OCI-LY3 (cell line): Measurements from ENCODE around the gene RHOT2.
"Not testable (repeated sequence)": the region's sequence is repeated elsewhere in the genome, so short reads cannot be mapped to it uniquely, and the experiment has no call there.

Source experiments
- H2AFZ ChIP-seq: fragments of 200-600, 300-600 bp; shearing (Covaris generic); 2 replicates; pipeline ENCODE4 v1.6.0; 2014; ENCODE audit warnings: antibody characterized with exemption, low read depth, low read length
- H3K27ac ChIP-seq: fragments of 200-600, 300-600 bp; sonication (generic); 2 replicates; pipeline ENCODE4 v1.5.1; 2014; ENCODE audit warnings: mild to moderate bottlenecking, low read length, moderate library complexity, mixed read lengths
- H3K27me3 ChIP-seq: fragments of 200-600, 300-600 bp; sonication (generic); 2 replicates; pipeline ENCODE4 v1.6.1; 2014; ENCODE audit warnings: low read depth, low read length, mixed read lengths
- H3K36me3 ChIP-seq: fragments of 200-600, 300-600 bp; sonication (generic); replicated peaks from 2 replicates; pipeline ENCODE3; 2014; ENCODE audit warnings: low read depth, low read length, mixed read lengths
- H3K4me1 ChIP-seq: fragments of 300-600, 200-600 bp; sonication (generic); 2 replicates; pipeline ENCODE4 v1.6.1; 2014; ENCODE audit warnings: low read length, mixed read lengths
- H3K4me2 ChIP-seq: fragments of 200-600, 300-600 bp; sonication (generic); 2 replicates; pipeline ENCODE4 v1.6.1; 2014; ENCODE audit warnings: low read length, mixed read lengths
- H3K4me3 ChIP-seq: fragments of 300-600, 200-600 bp; sonication (generic); 2 replicates; pipeline ENCODE4 v1.5.1; 2014; ENCODE audit warnings: antibody characterized with exemption, mild to moderate bottlenecking, low read length, moderate library complexity
- H3K79me2 ChIP-seq: fragments of 300-600, 200-600 bp; shearing (Covaris generic); 2 replicates; pipeline ENCODE4 v1.6.1; 2014; ENCODE audit warnings: mild to moderate bottlenecking, low read length, mixed read lengths
- H3K9ac ChIP-seq: fragments of 300-600, 200-600 bp; shearing (Covaris generic); 2 replicates; pipeline ENCODE4 v1.6.0; 2014; ENCODE audit warnings: mild to moderate bottlenecking, low read length, moderate library complexity
- H3K9me3 ChIP-seq: fragments of 200-600, 300-600 bp; shearing (Covaris generic); 2 replicates; pipeline ENCODE4 v1.6.1; 2014; ENCODE audit warnings: low read length, mixed read lengths; ENCODE audit not compliant: insufficient read depth
- H4K20me1 ChIP-seq: fragments of 200-600, 300-600 bp; sonication (generic); 2 replicates; pipeline ENCODE4 v1.6.1; 2016; ENCODE audit warnings: low read length, mixed read lengths; ENCODE audit not compliant: insufficient read depth
- CTCF ChIP-seq: fragments of 200-600, 300-600 bp; sonication (generic); IDR thresholded peaks from 2 replicates; pipeline ENCODE4 v1.5.1; 2014; ENCODE audit warnings: antibody characterized with exemption, low read length, low read depth
- EZH2phosphoT487 ChIP-seq: fragments of 200-600 bp; shearing (Covaris generic); IDR thresholded peaks from 2 replicates; pipeline ENCODE4 v1.6.1; 2018; ENCODE audit warnings: antibody characterized with exemption, mixed run types, low read depth

The RHOT2 gene

GRCh38 chr16:712740-713250 lies 44.9 kb downstream of the RHOT2 start:
- H3K79me2 ChIP-seq, H3K9ac ChIP-seq, H3K36me3 ChIP-seq, H3K4me2 ChIP-seq, H3K4me3 ChIP-seq, H3K4me1 ChIP-seq, H2AFZ ChIP-seq, H3K27ac ChIP-seq, H4K20me1 ChIP-seq, H3K9me3 ChIP-seq: not testable (repeated sequence)
- peak; percentile 23 for TF ChIP-seq CTCF
- H3K27me3 ChIP-seq: peaks cover 18% of the 10 kb centered on the region

DNA sequence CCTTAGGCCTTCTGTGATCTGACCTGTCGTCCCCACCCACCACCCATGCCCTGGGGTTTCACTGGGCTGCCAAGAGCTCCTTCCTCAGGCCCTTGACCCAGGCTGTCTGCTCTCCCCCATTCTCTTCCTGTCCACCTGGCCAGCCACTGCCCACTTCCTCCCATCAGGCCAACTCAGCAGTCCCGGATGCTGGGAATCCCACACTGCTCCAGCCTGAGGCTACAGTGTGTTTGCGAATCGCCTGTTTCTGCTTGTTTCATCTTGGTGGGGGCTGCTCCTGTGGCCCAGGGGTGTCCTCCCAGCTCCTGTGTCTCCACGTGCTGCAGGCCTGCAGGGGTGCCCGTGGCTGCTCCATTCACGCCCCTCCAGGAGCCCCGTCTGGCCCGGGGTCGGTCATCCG lies 46.1 kb downstream of the RHOT2 start:
- no peaks in the 10 kb centered on the region for H4K20me1 ChIP-seq
- no peak overlapping the region for H3K9ac ChIP-seq
- peaks cover 1% of the 10 kb centered on the region; the same call in 1 of the 2 replicates for H3K4me1 ChIP-seq
- TF ChIP-seq CTCF: no peak
- no peak for TF ChIP-seq EZH2phosphoT487
- H3K4me3 ChIP-seq: no peak overlapping the region
- no peaks in the 10 kb centered on the region for H3K36me3 ChIP-seq
- H3K27me3 ChIP-seq: peaks cover 18% of the 10 kb centered on the region
- no peak overlapping the region for H3K4me2 ChIP-seq
- no peak overlapping the region for H2AFZ ChIP-seq
- no peaks in the 10 kb centered on the region for H3K79me2 ChIP-seq
- no peaks in the 10 kb centered on the region for H3K9me3 ChIP-seq
- H3K27ac ChIP-seq: no peak overlapping the region

DNA sequence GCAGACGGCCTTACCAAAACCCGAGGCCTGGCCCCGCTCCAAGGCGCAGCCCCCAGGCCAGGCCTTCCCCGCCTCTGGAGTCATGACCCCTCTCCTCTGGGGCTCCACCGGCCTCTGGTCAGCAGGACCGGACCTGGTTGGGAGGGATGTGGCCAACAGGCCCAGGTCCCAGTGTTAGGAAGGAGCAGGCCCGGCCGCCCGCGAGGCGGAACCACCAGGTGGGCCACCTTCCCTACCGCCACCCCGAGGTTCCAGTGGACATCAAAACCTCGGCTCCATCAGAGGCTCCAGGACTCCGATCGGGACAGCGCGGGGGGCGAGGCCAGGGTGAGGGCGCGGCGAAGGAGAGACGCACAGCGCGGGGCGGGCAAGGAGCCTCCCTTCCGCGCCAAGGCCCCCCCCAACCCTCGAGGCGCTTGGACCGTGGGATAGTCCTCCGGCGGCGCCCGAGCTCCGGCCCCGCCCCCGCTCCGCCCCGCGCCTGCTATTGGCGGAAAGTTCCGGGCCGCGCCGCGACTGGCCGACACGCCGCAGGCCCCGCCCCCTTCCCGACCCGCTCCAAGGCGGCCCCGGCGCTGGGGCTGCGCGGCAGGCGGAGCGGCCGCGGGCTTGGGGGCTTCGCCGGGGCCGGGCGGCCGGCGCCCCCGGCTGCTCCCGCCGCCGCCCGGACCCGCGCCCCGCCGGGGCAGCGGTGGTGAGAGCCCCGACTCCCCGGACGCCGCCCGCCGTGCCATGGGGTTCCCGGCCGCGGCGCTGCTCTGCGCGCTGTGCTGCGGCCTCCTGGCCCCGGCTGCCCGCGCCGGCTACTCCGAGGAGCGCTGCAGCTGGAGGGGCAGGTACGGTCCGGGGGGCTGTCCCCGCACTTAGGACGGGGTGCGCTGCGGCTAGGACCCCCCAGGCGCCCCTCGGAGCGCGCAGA lies 46.9 kb downstream of the RHOT2 start, which contains the start of gene METRN:
TSS of gene METRN (plus strand) at position 561 of the 919 bp plus-strand sequence. CDS start at position 733, 172 bp downstream.
- Histone ChIP-seq H4K20me1 (no peaks in the 10 kb centered on the region), H3K4me1 (peaks cover 6% of the 10 kb centered on the region; the same call in 1 of the 2 replicates), H3K9me3 (no peaks in the 10 kb centered on the region), H3K9ac (no peak within 1 kb of the TSS), H3K36me3 (no peaks in the 10 kb centered on the region), H3K79me2 (no peaks in the 10 kb centered on the region), H3K27me3 (peaks cover 12% of the 10 kb centered on the region), H3K27ac (no peak within 1 kb of the TSS), H3K4me3 (no peak within 1 kb of the TSS), H3K4me2 (no peak within 1 kb of the TSS), H2AFZ (no peak within 1 kb of the TSS)
- no peak for TF ChIP-seq EZH2phosphoT487
- no peak for TF ChIP-seq CTCF

GRCh38 chr16:715477-716199 lies 47.7 kb downstream of the RHOT2 start:
- Histone ChIP-seq H3K27me3 (peaks cover 4% of the 10 kb centered on the region; the same call in 1 of the 2 replicates), H3K4me2 (no peak overlapping the region), H3K4me3 (no peak overlapping the region), H3K4me1 (peaks cover 10% of the 10 kb centered on the region; the same call in 1 of the 2 replicates), H3K79me2 (no peaks in the 10 kb centered on the region), H3K9ac (no peak overlapping the region), H3K9me3 (no peaks in the 10 kb centered on the region), H3K36me3 (no peaks in the 10 kb centered on the region), H3K27ac (no peak overlapping the region), H2AFZ (no peak overlapping the region), H4K20me1 (no peaks in the 10 kb centered on the region)
- TF ChIP-seq EZH2phosphoT487 (no peak), CTCF (no peak)
